Type B pancreatic cell (in vitro differentiated cells): ENCODE data around the gene CUEDC1. TPM values are rescaled to one million over a fixed set of nuclear protein-coding genes. Genes with fewer than 3 reads are reported as not detected.

ENCODE experiments used
- DNase-seq: peaks from one replicate; pipeline ENCODE4 v3.0.0; 2021; ENCODE audit warnings: mixed read lengths; ENCODE audit not compliant: unreplicated experiment; ENCODE audit errors: extremely low spot score
- H3K27ac Mint-ChIP-seq: 2 replicates; pipeline ENCODE4 v1.8.0; 2021; ENCODE audit warnings: mild to moderate bottlenecking, mixed read lengths
- H3K27me3 Mint-ChIP-seq: 2 replicates; pipeline ENCODE4 v1.8.0; 2021; ENCODE audit warnings: mixed read lengths
- H3K36me3 Mint-ChIP-seq: 2 replicates; pipeline ENCODE4 v1.8.0; 2021; ENCODE audit warnings: mixed read lengths
- H3K4me1 Mint-ChIP-seq: one replicate; pipeline ENCODE4 v1.8.0; 2021; ENCODE audit warnings: mixed read lengths; ENCODE audit not compliant: unreplicated experiment
- H3K4me3 Mint-ChIP-seq: 2 replicates; pipeline ENCODE4 v1.8.0; 2021; ENCODE audit warnings: mild to moderate bottlenecking, mixed read lengths
- H3K9me3 Mint-ChIP-seq: 2 replicates; pipeline ENCODE4 v1.8.0; 2021; ENCODE audit warnings: mixed read lengths
- CTCF ChIP-seq: fragments of 200-600 bp; sonication (generic); conservative IDR thresholded peaks from 2 replicates; pipeline ENCODE4 v1.5.0; 2021; ENCODE audit warnings: antibody characterized with exemption, mild to moderate bottlenecking
- total RNA-seq: library from RNA; stranded (reverse); gene quantifications from 2 replicates; pipeline ENCODE4 v1.2.1, GENCODE V29; 2021; ENCODE audit warnings: low replicate concordance

CUEDC1 gene
- total RNA-seq, 1 donor from 2014 or later: 31.3 TPM

GRCh38 chr17:57920916-57921703 is 34.1 kb downstream of the CUEDC1 start:
- H3K27me3 Mint-ChIP-seq: no peaks in the 10 kb centered on the region
- DNase-seq: no peak
- H3K27ac Mint-ChIP-seq: peak overlapping the region; percentile 63
- peaks cover 57% of the 10 kb centered on the region for H3K4me1 Mint-ChIP-seq
- H3K4me3 Mint-ChIP-seq: no peak overlapping the region
- no peaks in the 10 kb centered on the region for H3K9me3 Mint-ChIP-seq
- H3K36me3 Mint-ChIP-seq: no peaks in the 10 kb centered on the region
- TF ChIP-seq CTCF: no peak

GRCh38 chr17:57919918-57920317 is 35.3 kb downstream of the CUEDC1 start:
- H3K9me3 Mint-ChIP-seq: no peaks in the 10 kb centered on the region
- H3K4me1 Mint-ChIP-seq: peaks cover 62% of the 10 kb centered on the region
- TF ChIP-seq CTCF: no peak
- no peak overlapping the region for H3K4me3 Mint-ChIP-seq
- no peaks in the 10 kb centered on the region for H3K27me3 Mint-ChIP-seq
- H3K27ac Mint-ChIP-seq: peak overlapping the region; percentile 52
- H3K36me3 Mint-ChIP-seq: no peaks in the 10 kb centered on the region
- DNase-seq: no peak

GRCh38 chr17:57918017-57918895 is 37.0 kb downstream of the CUEDC1 start:
- Mint-ChIP-seq H3K27ac (peak overlapping the region; percentile 64), H3K9me3 (no peaks in the 10 kb centered on the region), H3K4me1 (peaks cover 72% of the 10 kb centered on the region), H3K27me3 (no peaks in the 10 kb centered on the region), H3K4me3 (no peak overlapping the region), H3K36me3 (no peaks in the 10 kb centered on the region)
- TF ChIP-seq CTCF: no peak
- DNase-seq: no peak

DNA sequence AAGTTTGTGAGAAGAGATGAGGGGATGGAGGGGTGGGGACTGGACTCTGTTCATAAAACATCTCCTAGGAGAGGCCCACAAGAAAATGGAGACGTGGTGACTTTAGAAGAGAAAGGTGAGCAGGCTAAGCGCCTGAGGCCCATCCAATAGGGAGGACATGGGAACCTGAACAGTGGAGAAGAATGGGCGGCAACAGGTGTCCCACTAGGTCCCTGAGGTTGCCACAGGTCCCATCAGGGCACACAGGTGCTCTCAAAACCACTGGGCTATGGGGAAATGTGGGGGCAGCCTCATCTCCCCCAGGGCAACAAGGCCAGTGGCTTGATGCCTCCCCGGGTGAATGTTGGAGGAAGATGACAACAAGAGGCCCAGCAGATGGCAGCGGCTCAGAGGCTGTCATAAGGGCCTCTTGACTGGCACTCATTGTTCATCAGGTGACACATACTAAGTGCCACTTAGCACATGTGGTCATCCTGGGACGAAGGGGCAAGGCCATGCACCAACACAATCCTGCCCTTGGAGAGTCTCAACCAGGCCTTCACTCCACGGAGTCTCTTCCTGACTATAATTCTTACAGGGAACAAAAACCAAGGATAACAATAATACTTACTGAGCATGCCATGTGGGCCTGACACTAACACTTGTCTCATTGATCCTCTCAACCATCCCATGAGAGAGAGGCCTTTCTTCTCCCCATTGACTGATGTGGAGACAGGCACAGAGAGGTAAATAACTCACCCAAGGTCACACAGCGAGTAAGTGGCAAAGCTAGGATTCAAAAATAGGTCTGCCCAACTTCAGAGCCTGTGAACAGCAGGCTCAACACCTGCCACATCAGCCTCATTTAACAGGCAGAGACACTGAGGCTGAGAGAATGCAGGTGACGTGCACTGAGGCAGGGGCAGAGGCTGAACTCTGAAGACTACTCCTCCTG is 38.0 kb downstream of the CUEDC1 start:
- DNase-seq: no peak
- no peak for TF ChIP-seq CTCF
- H3K27me3 Mint-ChIP-seq: no peaks in the 10 kb centered on the region
- H3K36me3 Mint-ChIP-seq: no peaks in the 10 kb centered on the region
- H3K4me3 Mint-ChIP-seq: peak overlapping the region; percentile 35
- peaks cover 72% of the 10 kb centered on the region for H3K4me1 Mint-ChIP-seq
- peak overlapping the region; percentile 86 for H3K27ac Mint-ChIP-seq
- no peaks in the 10 kb centered on the region for H3K9me3 Mint-ChIP-seq
